Skeletal muscle tissue (tissue), 4 donors: ENCODE results near the gene AKAP13. TPM values are rescaled to one million over a fixed set of nuclear protein-coding genes. Genes with fewer than 3 reads are reported as not detected.

ENCODE experiments used
- H3K27ac ChIP-seq: one replicate; pipeline ENCODE4 v1.7.0; 2013; ENCODE audit warnings: mild to moderate bottlenecking, low read depth, low read length, inconsistent platforms
- H3K27me3 ChIP-seq, 3 donors: one replicate each; pipeline ENCODE4 v1.7.0; 2013; ENCODE audit warnings: low read length in 3 of 3; ENCODE audit not compliant: control insufficient read depth in 3 of 3, insufficient read depth in 3 of 3
- H3K36me3 ChIP-seq, 3 donors: one replicate each; pipeline ENCODE4 v1.7.0; 2013; ENCODE audit warnings: low read length in 3 of 3; ENCODE audit not compliant: control insufficient read depth in 3 of 3, insufficient read depth in 3 of 3
- H3K4me1 ChIP-seq, 3 donors: one replicate each; pipeline ENCODE4 v1.7.0; 2013; ENCODE audit warnings: low read length in 3 of 3, mild to moderate bottlenecking in 3 of 3; ENCODE audit not compliant: control insufficient read depth in 3 of 3, insufficient read depth in 3 of 3
- H3K4me3 ChIP-seq, 3 donors: one replicate each; pipeline ENCODE4 v1.7.0; 2013; ENCODE audit warnings: low read length in 3 of 3
- H3K9ac ChIP-seq, 3 donors: one replicate each; pipeline ENCODE4 v1.7.0; 2013; ENCODE audit warnings: low read length in 3 of 3, mild to moderate bottlenecking in 3 of 3, moderate library complexity in 2 of 3, low read depth in 1 of 3
- H3K9me3 ChIP-seq, 3 donors: one replicate each; pipeline ENCODE4 v1.7.0; 2013; ENCODE audit warnings: low read length in 3 of 3; ENCODE audit not compliant: control insufficient read depth in 3 of 3
- total RNA-seq: library from RNA; depleted of rRNA; stranded (reverse); fragments of >200 nt; gene quantifications from one replicate; pipeline ENCODE4 v1.2.3, GENCODE V29; 2014
- donor health status: Osteomylitis.

The AKAP13 gene
- total RNA-seq, 1 donor from 2014 or later: 129 TPM

DNA sequence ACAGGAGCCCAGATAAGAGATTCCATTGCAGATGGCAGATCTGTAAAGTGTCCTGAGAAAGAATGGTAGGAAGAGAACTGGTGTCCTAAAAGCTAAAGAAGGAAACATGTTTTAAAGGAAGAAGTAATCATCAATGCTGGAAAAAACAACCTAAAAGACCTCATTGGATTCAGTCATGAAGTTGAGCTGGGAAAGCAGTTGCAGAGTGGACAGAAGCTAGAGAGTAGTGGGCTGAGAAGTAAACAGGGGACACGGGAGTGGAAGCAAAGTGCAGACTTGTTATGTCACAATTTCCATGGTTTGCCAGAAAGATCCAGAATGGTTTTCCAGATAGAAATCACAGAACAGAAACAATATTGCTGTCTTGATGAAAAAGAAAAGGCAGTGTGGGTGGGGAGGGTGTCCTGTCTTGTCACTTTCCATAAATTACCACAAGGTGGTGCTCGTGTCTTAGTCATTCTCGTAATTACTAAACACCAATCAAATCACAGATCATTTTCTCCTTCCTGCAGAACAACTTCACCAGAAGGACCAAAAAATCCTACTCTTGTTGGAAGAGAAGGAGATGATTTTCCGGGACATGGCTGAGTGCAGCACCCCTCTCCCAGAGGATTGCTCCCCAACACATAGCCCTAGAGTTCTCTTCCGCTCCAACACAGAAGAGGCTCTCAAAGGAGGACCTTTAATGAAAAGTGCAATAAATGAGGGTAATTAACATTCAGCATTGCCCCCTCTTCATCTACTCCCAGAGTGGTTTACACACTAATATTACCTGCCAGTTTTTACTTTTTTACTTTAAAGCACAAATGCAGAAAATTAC, 349.8 kb downstream of the AKAP13 start:
- Histone ChIP-seq H3K4me3 (no peak overlapping the region), H3K9ac (no peak overlapping the region), H3K9me3 (peaks cover 0 to 8% (median 7%) of the 10 kb centered on the region in 3 donors), H3K4me1 (peaks cover 0 to 2% (median 0%) of the 10 kb centered on the region in 3 donors), H3K27ac (no peak overlapping the region), H3K27me3 (no peaks in the 10 kb centered on the region), H3K36me3 (peaks cover 43 to 84% (median 77%) of the 10 kb centered on the region in 3 donors)

DNA sequence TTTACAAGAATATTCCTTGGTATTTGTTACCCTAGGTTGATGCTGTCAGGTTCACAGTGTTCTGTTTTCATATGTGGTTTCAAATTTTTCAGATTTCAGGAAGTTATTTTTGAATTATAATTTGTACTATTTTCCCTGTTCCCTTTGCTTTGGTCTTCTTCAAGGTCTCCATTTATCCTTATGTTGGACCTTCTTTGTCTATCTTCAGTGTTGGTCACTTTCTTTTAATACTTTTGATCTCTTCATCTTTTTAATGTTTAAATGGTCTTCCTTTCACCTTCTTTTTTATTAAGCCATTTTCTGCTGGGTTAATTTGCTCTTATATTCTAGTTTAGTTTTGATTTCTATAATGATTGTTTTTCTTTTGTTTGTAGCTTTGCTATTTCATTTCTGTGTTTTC, 353.0 kb downstream of the AKAP13 start:
- H3K27ac ChIP-seq: no peak overlapping the region
- peaks cover 45 to 77% (median 68%) of the 10 kb centered on the region in 3 donors for H3K36me3 ChIP-seq
- H3K4me3 ChIP-seq: no peak overlapping the region
- no peaks in the 10 kb centered on the region for H3K27me3 ChIP-seq
- no peaks in the 10 kb centered on the region for H3K4me1 ChIP-seq
- no peak overlapping the region for H3K9ac ChIP-seq
- H3K9me3 ChIP-seq: peaks cover 0 to 8% (median 7%) of the 10 kb centered on the region in 3 donors

DNA sequence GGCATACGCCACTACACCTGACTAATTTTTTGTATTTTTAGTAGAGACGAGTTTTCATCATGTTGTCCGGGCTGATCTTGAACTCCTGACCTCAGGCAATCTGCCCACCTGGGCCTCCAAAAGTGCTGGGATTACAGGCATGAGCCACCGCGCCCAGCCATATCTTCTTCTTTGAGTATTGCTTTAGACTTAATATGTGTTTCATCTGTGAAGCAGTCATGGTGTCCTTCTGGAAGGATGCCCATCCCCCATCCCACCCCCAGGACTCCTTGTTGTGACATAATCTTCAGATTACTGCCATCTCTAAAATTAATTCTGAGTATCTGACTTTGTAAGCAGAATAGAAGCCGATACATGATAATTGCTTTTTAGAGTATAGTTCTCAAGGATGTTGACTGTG, 356.7 kb downstream of the AKAP13 start:
- no peaks in the 10 kb centered on the region for H3K27me3 ChIP-seq
- peaks cover 53 to 65% (median 59%) of the 10 kb centered on the region in 3 donors for H3K36me3 ChIP-seq
- no peak overlapping the region for H3K4me3 ChIP-seq
- H3K9me3 ChIP-seq: peaks cover 0 to 8% (median 7%) of the 10 kb centered on the region in 3 donors
- no peak overlapping the region for H3K27ac ChIP-seq
- H3K9ac ChIP-seq: no peak overlapping the region
- peaks cover 0 to 11% (median 7%) of the 10 kb centered on the region in 3 donors for H3K4me1 ChIP-seq

DNA sequence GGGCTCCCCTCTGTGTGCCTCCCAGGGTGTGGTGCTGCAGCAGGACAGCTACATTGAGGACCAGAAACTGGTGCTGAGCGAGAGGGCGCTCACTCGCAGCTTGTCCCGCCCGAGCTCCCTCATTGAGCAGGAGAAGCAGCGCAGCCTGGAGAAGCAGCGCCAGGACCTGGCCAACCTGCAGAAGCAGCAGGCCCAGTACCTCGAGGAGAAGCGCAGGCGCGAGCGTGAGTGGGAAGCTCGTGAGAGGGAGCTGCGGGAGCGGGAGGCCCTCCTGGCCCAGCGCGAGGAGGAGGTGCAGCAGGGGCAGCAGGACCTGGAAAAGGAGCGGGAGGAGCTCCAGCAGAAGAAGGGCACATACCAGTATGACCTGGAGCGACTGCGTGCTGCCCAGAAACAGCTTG, 360.6 kb downstream of the AKAP13 start:
- peaks cover 10 to 18% (median 12%) of the 10 kb centered on the region in 3 donors for H3K4me1 ChIP-seq
- no peak overlapping the region for H3K9ac ChIP-seq
- H3K27ac ChIP-seq: no peak overlapping the region
- H3K9me3 ChIP-seq: no peaks in the 10 kb centered on the region
- H3K36me3 ChIP-seq: peaks cover 61 to 65% (median 63%) of the 10 kb centered on the region in 3 donors
- no peaks in the 10 kb centered on the region for H3K27me3 ChIP-seq
- H3K4me3 ChIP-seq: no peak overlapping the region

DNA sequence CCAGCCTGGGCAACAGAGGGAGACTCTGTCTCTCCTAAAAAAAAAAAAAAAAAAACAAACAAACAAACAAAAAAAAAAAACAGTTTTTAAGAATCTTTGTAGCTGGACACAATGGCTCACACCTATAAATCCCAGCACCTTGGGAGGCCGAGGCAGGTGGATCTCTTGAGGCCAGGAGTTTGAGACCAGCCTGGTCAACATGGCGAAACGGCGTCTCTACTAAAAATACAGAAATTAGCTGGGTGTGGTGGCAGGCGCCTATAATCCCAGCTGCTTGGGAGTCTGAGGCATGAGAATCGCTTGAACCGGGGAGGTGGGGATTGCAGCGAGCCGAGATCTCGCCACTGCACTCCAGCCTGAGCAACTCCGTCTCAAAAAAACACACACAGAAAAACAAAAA, 361.3 kb downstream of the AKAP13 start:
- H3K4me3 ChIP-seq: no peak overlapping the region
- H3K27me3 ChIP-seq: no peaks in the 10 kb centered on the region
- peaks cover 10 to 18% (median 15%) of the 10 kb centered on the region in 3 donors for H3K4me1 ChIP-seq
- no peaks in the 10 kb centered on the region for H3K9me3 ChIP-seq
- H3K9ac ChIP-seq: no peak overlapping the region
- peaks cover 60 to 65% (median 62%) of the 10 kb centered on the region in 3 donors for H3K36me3 ChIP-seq
- peak overlapping the region; percentile 19 for H3K27ac ChIP-seq

DNA sequence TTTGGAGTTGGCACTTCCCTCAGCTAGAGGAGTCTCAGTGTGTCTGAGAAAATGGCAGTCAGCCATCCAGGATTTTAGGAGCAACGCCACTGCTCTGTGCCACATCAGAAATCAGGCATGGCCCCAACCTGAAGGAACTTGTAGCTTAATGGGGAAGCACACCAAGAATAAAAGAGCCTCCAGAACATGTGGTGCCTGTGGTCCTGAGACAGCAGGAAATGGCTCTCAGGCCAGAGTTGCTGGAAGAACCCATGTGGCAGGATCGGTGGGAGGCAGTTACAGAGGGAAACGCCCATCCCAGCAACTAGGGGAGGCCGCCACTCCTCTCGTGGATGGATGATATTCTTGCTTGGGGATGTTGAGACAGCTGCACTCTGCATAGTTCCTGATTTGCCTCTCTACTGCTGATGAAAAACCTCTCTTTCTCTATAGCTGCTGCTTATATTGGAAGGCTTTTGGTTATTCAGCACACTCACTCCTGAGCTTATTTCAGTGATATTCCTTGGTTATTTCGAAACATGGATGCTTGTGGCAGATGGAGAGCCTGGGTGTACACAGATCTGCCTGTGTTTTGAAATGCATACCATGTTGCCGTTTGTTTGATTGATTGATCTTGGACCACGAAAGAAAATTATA, 361.9 kb downstream of the AKAP13 start:
- H3K4me3 ChIP-seq: no peak overlapping the region
- H3K4me1 ChIP-seq: peaks cover 10 to 18% (median 15%) of the 10 kb centered on the region in 3 donors
- peaks cover 59 to 66% (median 63%) of the 10 kb centered on the region in 3 donors for H3K36me3 ChIP-seq
- H3K9ac ChIP-seq: no peak overlapping the region
- H3K27ac ChIP-seq: peak overlapping the region; percentile 19
- no peaks in the 10 kb centered on the region for H3K27me3 ChIP-seq
- no peaks in the 10 kb centered on the region for H3K9me3 ChIP-seq

DNA sequence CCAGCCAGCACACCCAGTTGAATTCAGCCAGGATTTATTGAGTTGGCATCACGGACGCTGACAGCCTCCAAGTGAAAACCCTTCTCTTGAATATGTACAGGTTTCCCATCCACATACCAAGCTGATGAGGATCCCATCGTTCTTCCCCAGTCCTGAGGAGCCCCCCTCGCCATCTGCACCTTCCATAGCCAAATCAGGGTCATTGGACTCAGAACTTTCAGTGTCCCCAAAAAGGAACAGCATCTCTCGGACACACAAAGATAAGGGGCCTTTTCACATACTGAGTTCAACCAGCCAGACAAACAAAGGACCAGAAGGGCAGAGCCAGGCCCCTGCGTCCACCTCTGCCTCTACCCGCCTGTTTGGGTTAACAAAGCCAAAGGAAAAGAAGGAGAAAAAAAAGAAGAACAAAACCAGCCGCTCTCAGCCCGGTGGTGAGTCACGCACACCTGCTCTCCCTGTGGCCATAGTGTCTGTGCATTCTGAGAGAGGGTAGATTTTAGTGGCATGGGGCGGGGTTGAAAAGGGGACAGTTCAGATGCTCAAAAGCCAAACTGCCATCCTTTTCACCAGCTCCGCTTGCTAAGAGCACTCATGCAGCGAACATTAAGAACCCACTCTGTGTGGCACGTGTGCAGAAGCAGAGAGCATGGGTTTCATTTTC, 363.1 kb downstream of the AKAP13 start:
- Histone ChIP-seq H3K9ac (no peak overlapping the region), H3K9me3 (no peaks in the 10 kb centered on the region), H3K4me1 (peaks cover 14 to 24% (median 19%) of the 10 kb centered on the region in 3 donors), H3K27ac (no peak overlapping the region), H3K27me3 (no peaks in the 10 kb centered on the region), H3K4me3 (no peak overlapping the region), H3K36me3 (peaks cover 69 to 78% (median 70%) of the 10 kb centered on the region in 3 donors)

DNA sequence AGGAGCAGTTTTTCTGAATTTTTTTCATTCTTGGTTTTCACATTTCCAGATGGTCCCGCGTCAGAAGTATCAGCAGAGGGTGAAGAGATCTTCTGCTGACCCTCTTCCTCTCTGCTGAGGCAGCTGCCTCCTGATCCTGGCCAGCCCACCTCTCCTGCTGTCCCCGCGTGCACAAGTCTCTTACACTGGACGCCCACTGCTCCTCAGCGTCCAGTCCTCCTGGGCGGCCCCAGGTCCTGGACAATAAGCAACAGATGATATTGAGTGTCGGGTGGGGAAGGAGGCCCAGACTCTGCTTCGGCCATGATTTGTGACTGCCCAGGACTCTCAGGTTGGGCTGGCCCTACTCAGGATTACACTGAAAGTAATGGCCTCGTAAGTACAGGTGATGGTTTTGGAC, 364.2 kb downstream of the AKAP13 start:
- H3K4me1 ChIP-seq: peaks cover 23 to 35% (median 29%) of the 10 kb centered on the region in 3 donors

DNA sequence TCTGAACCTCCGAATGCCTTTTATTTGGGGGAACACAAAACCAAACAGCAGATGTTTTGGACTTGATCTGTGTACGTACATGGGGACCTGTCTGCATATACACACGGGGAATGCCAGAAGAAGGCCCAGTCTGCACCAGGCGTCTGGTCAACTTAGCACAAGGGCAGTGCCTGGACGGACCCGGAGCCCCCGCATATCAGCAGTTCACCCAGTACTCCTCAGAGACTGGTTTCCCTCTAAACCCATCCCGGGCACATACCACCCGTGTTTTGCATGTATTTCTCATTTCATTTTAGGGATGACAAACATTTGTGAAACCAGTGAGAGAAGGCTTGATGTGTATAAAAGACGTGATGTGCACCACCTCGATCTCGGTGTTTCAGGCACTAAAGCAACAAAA, 364.6 kb downstream of the AKAP13 start:
- H3K4me3 ChIP-seq: no peak overlapping the region
- H3K27ac ChIP-seq: no peak overlapping the region
- no peak overlapping the region for H3K9ac ChIP-seq
- peaks cover 27 to 39% (median 33%) of the 10 kb centered on the region in 3 donors for H3K4me1 ChIP-seq
- H3K36me3 ChIP-seq: peaks cover 70 to 81% (median 71%) of the 10 kb centered on the region in 3 donors
- no peaks in the 10 kb centered on the region for H3K9me3 ChIP-seq
- no peaks in the 10 kb centered on the region for H3K27me3 ChIP-seq

More for the DNA sequence above, 364.2 kb downstream of the AKAP13 start:
- H3K4me3 ChIP-seq: no peak overlapping the region
- no peaks in the 10 kb centered on the region for H3K27me3 ChIP-seq
- H3K9me3 ChIP-seq: no peaks in the 10 kb centered on the region
- peaks cover 72 to 82% (median 73%) of the 10 kb centered on the region in 3 donors for H3K36me3 ChIP-seq
- H3K9ac ChIP-seq: no peak overlapping the region
- no peak overlapping the region for H3K27ac ChIP-seq
